ENCODE data around the gene AHRR. TPM values are rescaled to one million over a fixed set of nuclear protein-coding genes. Genes with fewer than 3 reads are reported as not detected.

AHRR gene
- polyA plus RNA-seq, 3 donors = 0.15 TPM; not detected in 1

DNA sequence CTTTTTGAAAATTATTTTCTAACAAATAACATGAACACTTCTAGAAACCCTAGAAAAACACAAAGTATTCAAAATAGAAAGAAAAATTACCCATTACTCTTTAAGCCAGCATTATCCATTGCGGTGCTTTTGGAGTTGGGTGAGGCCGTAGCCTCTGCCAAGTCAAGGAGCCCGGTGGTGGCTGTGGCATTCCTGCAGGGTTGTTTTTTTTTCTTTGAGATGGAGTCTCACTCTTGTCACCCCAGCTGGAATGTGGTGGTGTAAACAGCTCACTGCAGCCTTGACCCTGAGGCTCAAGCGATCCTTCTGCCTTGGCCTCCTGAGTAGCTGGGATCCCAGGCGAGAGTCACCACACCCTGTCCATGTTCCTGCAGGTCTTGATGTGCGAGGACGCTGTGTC lies 8.2 kb upstream of the AHRR start:
- TF ChIP-seq, protein P1, sequence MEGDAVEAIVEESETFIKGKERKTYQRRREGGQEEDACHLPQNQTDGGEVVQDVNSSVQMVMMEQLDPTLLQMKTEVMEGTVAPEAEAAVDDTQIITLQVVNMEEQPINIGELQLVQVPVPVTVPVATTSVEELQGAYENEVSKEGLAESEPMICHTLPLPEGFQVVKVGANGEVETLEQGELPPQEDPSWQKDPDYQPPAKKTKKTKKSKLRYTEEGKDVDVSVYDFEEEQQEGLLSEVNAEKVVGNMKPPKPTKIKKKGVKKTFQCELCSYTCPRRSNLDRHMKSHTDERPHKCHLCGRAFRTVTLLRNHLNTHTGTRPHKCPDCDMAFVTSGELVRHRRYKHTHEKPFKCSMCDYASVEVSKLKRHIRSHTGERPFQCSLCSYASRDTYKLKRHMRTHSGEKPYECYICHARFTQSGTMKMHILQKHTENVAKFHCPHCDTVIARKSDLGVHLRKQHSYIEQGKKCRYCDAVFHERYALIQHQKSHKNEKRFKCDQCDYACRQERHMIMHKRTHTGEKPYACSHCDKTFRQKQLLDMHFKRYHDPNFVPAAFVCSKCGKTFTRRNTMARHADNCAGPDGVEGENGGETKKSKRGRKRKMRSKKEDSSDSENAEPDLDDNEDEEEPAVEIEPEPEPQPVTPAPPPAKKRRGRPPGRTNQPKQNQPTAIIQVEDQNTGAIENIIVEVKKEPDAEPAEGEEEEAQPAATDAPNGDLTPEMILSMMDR (IDR thresholded peaks at IDR 0.05) = no peak
- no peak overlapping the region for H3K4me3 ChIP-seq (replicated peaks in 1 of 3; ENCODE audit: low read depth in 2 of 3, low read length in 3 of 3)
- 100% methylated on average over 5 of the region's 7 CpGs for WGBS (ENCODE audit: insufficient coverage)
- H3K27me3 Mint-ChIP-seq (ENCODE audit: low read depth in 3 of 3) = peaks cover 0 to under 1% (median under 1%) of the 10 kb centered on the region in 3 donors
- H3K4me1 ChIP-seq (ENCODE audit: control insufficient read depth in 1 of 2, insufficient read depth in 2 of 2, low read length in 2 of 2) = no peaks in the 10 kb centered on the region
- no peaks in the 10 kb centered on the region for H3K9me3 Mint-ChIP-seq
- no peaks in the 10 kb centered on the region for H3K9me3 ChIP-seq (replicated peaks in 1 of 2; ENCODE audit: control insufficient read depth in 1 of 2, insufficient read depth in 1 of 2, low read length in 2 of 2)
- H3K4me2 ChIP-seq (replicated peaks; ENCODE audit: extremely low read depth, low read length, poor library complexity, severe bottlenecking) = no peak overlapping the region
- DNase-seq = no peak
- H3K79me2 ChIP-seq (ENCODE audit: insufficient read depth, low read length) = no peaks in the 10 kb centered on the region
- H3K27me3 ChIP-seq (ENCODE audit: control insufficient read depth in 2 of 2, insufficient read depth in 2 of 2, low read length in 2 of 2) = no peaks in the 10 kb centered on the region
- no peaks in the 10 kb centered on the region for H3K4me1 Mint-ChIP-seq
- H2AFZ ChIP-seq (ENCODE audit: insufficient read depth, low read depth, low read length, poor library complexity, severe bottlenecking) = no peak overlapping the region
- intact Hi-C loops (cut with micrococcal nuclease) = no loop called here
- peaks cover 70 to 81% of the 10 kb centered on the region in 2 donors for H3K36me3 Mint-ChIP-seq
- H3K27ac ChIP-seq (ENCODE audit: low read depth in 1 of 2, low read length in 2 of 2) = no peak overlapping the region
- no peak overlapping the region for H3K4me3 Mint-ChIP-seq
- H3K36me3 ChIP-seq (replicated peaks in 1 of 2; ENCODE audit: control insufficient read depth in 1 of 2, insufficient read depth in 2 of 2, low read length in 2 of 2) = peaks cover 66 to 84% of the 10 kb centered on the region in 2 donors
- H4K20me1 ChIP-seq (ENCODE audit: insufficient read depth, low read length) = peaks cover 51% of the 10 kb centered on the region
- H3K9ac ChIP-seq (ENCODE audit: insufficient read depth, low read length, poor library complexity, severe bottlenecking) = no peak overlapping the region
- peak overlapping the region in 1 of 7 donors; percentile 33 for H3K27ac Mint-ChIP-seq

DNA sequence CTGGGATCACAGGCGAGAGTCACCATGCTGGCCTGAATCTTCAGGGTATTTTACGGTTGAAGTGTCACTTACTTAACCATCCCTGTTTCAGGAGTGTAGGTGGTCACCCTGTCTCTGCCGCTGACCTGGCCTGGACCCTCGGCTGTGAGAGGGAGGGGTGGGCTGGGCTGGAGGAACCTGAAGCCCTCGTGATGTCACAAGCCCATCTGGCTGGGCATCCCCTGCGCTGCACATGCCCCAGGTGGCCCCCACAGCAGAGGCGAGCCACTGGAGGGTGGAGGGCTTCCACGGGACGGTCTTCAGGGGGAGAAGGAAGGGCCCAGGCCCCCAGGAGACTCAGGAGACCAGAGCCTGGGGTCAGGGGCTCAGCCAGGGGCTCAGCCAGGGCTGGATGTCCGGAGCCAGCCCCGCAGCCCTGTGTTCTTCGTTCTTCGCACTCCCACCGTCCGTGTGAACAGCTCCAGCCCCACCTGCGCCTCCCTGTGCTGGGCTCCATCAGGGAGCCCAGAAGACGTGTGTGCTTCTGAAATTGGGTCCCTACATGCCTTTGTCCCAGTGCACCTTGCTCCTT lies 7.6 kb upstream of the AHRR start:
- Histone ChIP-seq H3K36me3 (replicated peaks in 1 of 2; ENCODE audit: control insufficient read depth in 1 of 2, insufficient read depth in 2 of 2, low read length in 2 of 2) (peaks cover 60 to 77% of the 10 kb centered on the region in 2 donors), H2AFZ (ENCODE audit: insufficient read depth, low read depth, low read length, poor library complexity, severe bottlenecking) (no peak overlapping the region), H3K4me1 (ENCODE audit: control insufficient read depth in 1 of 2, insufficient read depth in 2 of 2, low read length in 2 of 2) (no peaks in the 10 kb centered on the region), H3K79me2 (ENCODE audit: insufficient read depth, low read length) (no peaks in the 10 kb centered on the region), H4K20me1 (ENCODE audit: insufficient read depth, low read length) (peaks cover 45% of the 10 kb centered on the region), H3K27me3 (ENCODE audit: control insufficient read depth in 2 of 2, insufficient read depth in 2 of 2, low read length in 2 of 2) (peaks cover 0 to 6% of the 10 kb centered on the region in 2 donors), H3K27ac (ENCODE audit: low read depth in 1 of 2, low read length in 2 of 2) (no peak overlapping the region), H3K9ac (ENCODE audit: insufficient read depth, low read length, poor library complexity, severe bottlenecking) (no peak overlapping the region), H3K9me3 (replicated peaks in 1 of 2; ENCODE audit: control insufficient read depth in 1 of 2, insufficient read depth in 1 of 2, low read length in 2 of 2) (no peaks in the 10 kb centered on the region), H3K4me3 (replicated peaks in 1 of 3; ENCODE audit: low read depth in 2 of 3, low read length in 3 of 3) (no peak overlapping the region), H3K4me2 (replicated peaks; ENCODE audit: extremely low read depth, low read length, poor library complexity, severe bottlenecking) (no peak overlapping the region)
- Mint-ChIP-seq H3K27ac (peak overlapping the region in 2 of 7 donors; percentile 50 to 77), H3K9me3 (no peaks in the 10 kb centered on the region), H3K36me3 (peaks cover 64 to 74% of the 10 kb centered on the region in 2 donors), H3K4me3 (no peak overlapping the region), H3K27me3 (ENCODE audit: low read depth in 3 of 3) (peaks cover 1 to 7% (median 2%) of the 10 kb centered on the region in 3 donors), H3K4me1 (no peaks in the 10 kb centered on the region)
- TF ChIP-seq, protein P1 (IDR thresholded peaks at IDR 0.05) = no peak
- intact Hi-C loops (cut with micrococcal nuclease) = no loop called here
- no peak for DNase-seq
- 88% methylated on average over 17 of the region's 17 CpGs for WGBS (ENCODE audit: insufficient coverage)
